ENCODE results near the gene FOXL2NB. TPM values are rescaled to one million over a fixed set of nuclear protein-coding genes. Genes with fewer than 3 reads are reported as not detected.

FOXL2NB gene
- total RNA-seq, 2 experiments from 2014 or later = not detected

GRCh38 chr3:138913766-138914165 is 33.3 kb upstream of the FOXL2NB start:
- H3K9me2 ChIP-seq (ENCODE audit: insufficient read depth, low read length) = no peaks in the 10 kb centered on the region
- no TSS peak for BruUV-seq (replicated peaks)
- intact Hi-C loops (cut with micrococcal nuclease; ENCODE audit: unreplicated experiment) = loop anchor here (10.0 kb wide), 1 partner anchor 849 kb away; no protein-coding TSS in a partner anchor
- no peak overlapping the region for H3K4me2 ChIP-seq (ENCODE audit: low read length)
- CTCF ChIA-PET (ENCODE audit: unreplicated experiment) = interaction anchor here (1.4 kb wide), 1 partner anchor 319 kb away, joined by 4 read pairs; the partner anchor contains the start of gene CEP70
- H2AFZ ChIP-seq (ENCODE audit: low read length) = no peak overlapping the region
- H3K4me1 ChIP-seq (ENCODE audit: insufficient read depth, low read length, poor library complexity, severe bottlenecking) = peaks cover 4% of the 10 kb centered on the region
- no peaks in the 10 kb centered on the region for H3K9me3 ChIP-seq (ENCODE audit: low read length)
- DNase-seq (ENCODE audit: low spot score) = no peak
- TF ChIP-seq CTCF (conservative IDR thresholded peaks at IDR 0.05; ENCODE audit: low read length) (no peak), EZH2phosphoT487 (IDR thresholded peaks at IDR 0.05; ENCODE audit: borderline replicate concordance, low read depth, low read length) (no peak)
- H3K4me3 ChIP-seq (ENCODE audit: low read depth, low read length, poor library complexity, severe bottlenecking) = no peak overlapping the region
- POLR2A ChIA-PET = interaction anchor here (0.6 to 0.9 kb wide), 4 partner anchors 13 to 330 kb away, joined by 3 to 4 read pairs (median 3); partner anchors contain the start of gene CEP70
- H3K79me2 ChIP-seq (ENCODE audit: insufficient read depth, low read depth, low read length) = no peaks in the 10 kb centered on the region
- H4K20me1 ChIP-seq (ENCODE audit: insufficient read depth, low read length) = no peaks in the 10 kb centered on the region
- H3K27ac ChIP-seq (ENCODE audit: low read depth, low read length, poor library complexity, severe bottlenecking) = no peak overlapping the region
- H3K36me3 ChIP-seq (ENCODE audit: insufficient read depth, low read length) = no peaks in the 10 kb centered on the region

- Histone ChIP-seq H3K4me3 (ENCODE audit: low read depth, low read length, poor library complexity, severe bottlenecking) (peak overlapping the region; percentile 71), H3K9me3 (ENCODE audit: low read length) (no peaks in the 10 kb centered on the region), H4K20me1 (ENCODE audit: insufficient read depth, low read length) (no peaks in the 10 kb centered on the region), H3K9me2 (ENCODE audit: insufficient read depth, low read length) (no peaks in the 10 kb centered on the region), H3K79me2 (ENCODE audit: insufficient read depth, low read depth, low read length) (no peaks in the 10 kb centered on the region), H3K36me3 (ENCODE audit: insufficient read depth, low read length) (no peaks in the 10 kb centered on the region), H3K4me2 (ENCODE audit: low read length) (peak overlapping the region; percentile 93), H2AFZ (ENCODE audit: low read length) (peak overlapping the region; percentile 95), H3K4me1 (ENCODE audit: insufficient read depth, low read length, poor library complexity, severe bottlenecking) (peaks cover 4% of the 10 kb centered on the region), H3K27ac (ENCODE audit: low read depth, low read length, poor library complexity, severe bottlenecking) (no peak overlapping the region)
- intact Hi-C loops (cut with micrococcal nuclease; ENCODE audit: unreplicated experiment) = loop anchor here (1.0 to 10.0 kb wide), 4 partner anchors 81 to 850 kb away; partner anchors contain the start of genes ARMC8 and PIK3CB
- POLR2A ChIA-PET = interaction anchor here (0.6 to 2.8 kb wide), 11 partner anchors 57 to 387 kb away, joined by 3 to 9 read pairs (median 4); partner anchors contain the start of gene CEP70
- TF ChIP-seq CTCF (conservative IDR thresholded peaks at IDR 0.05; ENCODE audit: low read length) = no peak
- no peak for TF ChIP-seq EZH2phosphoT487 (IDR thresholded peaks at IDR 0.05; ENCODE audit: borderline replicate concordance, low read depth, low read length)
- CTCF ChIA-PET (ENCODE audit: unreplicated experiment) = interaction anchor here (0.6 to 2.3 kb wide), 17 partner anchors 12 to 474 kb away, joined by 3 to 37 read pairs (median 4); partner anchors contain the start of genes CEP70 and PIK3CB
- DNase-seq (ENCODE audit: low spot score) = no peak
- no TSS peak for BruUV-seq (replicated peaks)
These were observed 32.0 kb upstream of the FOXL2NB start for GRCh38 chr3:138914870-138915502.

All from OCI-LY7 (cell line).